ENCODE measurements around the gene U2SURP. TPM values are rescaled to one million over a fixed set of nuclear protein-coding genes. Genes with fewer than 3 reads are reported as not detected.

U2SURP gene
- total and polyA plus RNA-seq, 9 donors, result 53.2 to 91.8 (median 77.0) TPM

GRCh38 chr3:142962520-142963233 is 38.7 kb upstream of the U2SURP start:
- DNase-seq, result no peak
- H3K9me3 ChIP-seq (replicated peaks; ENCODE audit: control insufficient read depth, low read depth, low read length), result peaks cover 3% of the 10 kb centered on the region
- H3K4me1 ChIP-seq (ENCODE audit: control insufficient read depth, insufficient read depth, low read length), result peaks cover 6% of the 10 kb centered on the region
- H3K4me3 ChIP-seq (ENCODE audit: low read length), result no peak overlapping the region
- no peak overlapping the region for H3K27ac ChIP-seq (ENCODE audit: low read length)
- no peaks in the 10 kb centered on the region for H3K36me3 ChIP-seq (ENCODE audit: control insufficient read depth, insufficient read depth, low read length)
- 54% methylated on average over 63 of the region's 63 CpGs for WGBS (ENCODE audit: insufficient coverage)
- peaks cover 50% of the 10 kb centered on the region for H3K27me3 ChIP-seq (ENCODE audit: control insufficient read depth, insufficient read depth, low read length)

DNA sequence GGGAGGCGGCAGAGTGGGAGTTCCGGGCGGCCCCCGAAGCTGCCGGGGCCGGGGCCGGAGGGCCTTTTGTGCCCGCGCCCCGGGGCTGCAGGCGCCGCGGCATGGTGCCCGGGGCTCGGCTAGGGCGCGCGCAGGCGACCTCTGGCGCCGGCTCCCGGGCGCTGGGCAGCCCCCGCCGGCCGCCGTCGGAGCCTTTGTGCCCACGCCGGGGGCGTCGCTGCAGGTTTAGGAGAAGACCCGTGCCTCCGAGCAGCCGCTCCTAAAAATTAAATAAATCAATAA is 38.2 kb upstream of the U2SURP start:
- 0% methylated on average over 35 of the region's 35 CpGs for WGBS (ENCODE audit: insufficient coverage)
- Histone ChIP-seq H3K9me3 (replicated peaks; ENCODE audit: control insufficient read depth, low read depth, low read length) (peaks cover 3% of the 10 kb centered on the region), H3K36me3 (ENCODE audit: control insufficient read depth, insufficient read depth, low read length) (no peaks in the 10 kb centered on the region), H3K4me1 (ENCODE audit: control insufficient read depth, insufficient read depth, low read length) (peaks cover 6% of the 10 kb centered on the region), H3K27ac (ENCODE audit: low read length) (no peak overlapping the region), H3K27me3 (ENCODE audit: control insufficient read depth, insufficient read depth, low read length) (peaks cover 49% of the 10 kb centered on the region), H3K4me3 (ENCODE audit: low read length) (no peak overlapping the region)
- DNase-seq, result no peak

GRCh38 chr3:142963516-142964448 is 37.6 kb upstream of the U2SURP start, which contains the start of gene PAQR9:
Gene PAQR9, minus strand, starts transcription at chr3:142963674. Its CDS starts 338 bp downstream, at chr3:142963336.
- under 1% methylated on average over 105 of the region's 117 CpGs for WGBS (ENCODE audit: insufficient coverage)
- Histone ChIP-seq H3K36me3 (ENCODE audit: control insufficient read depth, insufficient read depth, low read length) (no peaks in the 10 kb centered on the region), H3K4me1 (ENCODE audit: control insufficient read depth, insufficient read depth, low read length) (peaks cover 6% of the 10 kb centered on the region), H3K27me3 (ENCODE audit: control insufficient read depth, insufficient read depth, low read length) (peaks cover 49% of the 10 kb centered on the region), H3K4me3 (ENCODE audit: low read length) (peak within 1 kb of the TSS; percentile 43), H3K9me3 (replicated peaks; ENCODE audit: control insufficient read depth, low read depth, low read length) (peaks cover 3% of the 10 kb centered on the region), H3K27ac (ENCODE audit: low read length) (no peak within 1 kb of the TSS)
- peak; percentile 17 for DNase-seq

DNA sequence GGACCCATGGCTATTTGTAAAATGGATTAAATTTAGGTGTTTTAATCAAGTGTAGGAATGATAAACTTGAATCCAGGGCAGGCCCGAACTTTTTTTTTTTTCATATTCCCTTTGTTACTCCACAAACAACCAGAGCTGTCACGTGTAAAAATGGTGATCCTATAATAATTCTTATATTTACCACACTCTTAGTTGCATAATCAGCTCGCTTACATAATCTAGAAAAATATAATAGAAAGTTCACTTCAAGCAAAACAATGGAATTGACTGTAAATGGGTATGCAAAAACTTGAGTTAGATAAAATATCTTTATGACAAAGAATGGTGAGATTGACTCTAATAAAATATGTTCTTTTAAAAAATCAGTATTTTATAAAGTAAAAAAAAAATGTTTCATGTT is 35.8 kb upstream of the U2SURP start:
- Histone ChIP-seq H3K4me1 (ENCODE audit: control insufficient read depth, insufficient read depth, low read length) (peaks cover 6% of the 10 kb centered on the region), H3K4me3 (ENCODE audit: low read length) (no peak overlapping the region), H3K27ac (ENCODE audit: low read length) (no peak overlapping the region), H3K27me3 (ENCODE audit: control insufficient read depth, insufficient read depth, low read length) (peaks cover 50% of the 10 kb centered on the region), H3K9me3 (replicated peaks; ENCODE audit: control insufficient read depth, low read depth, low read length) (peaks cover 3% of the 10 kb centered on the region), H3K36me3 (ENCODE audit: control insufficient read depth, insufficient read depth, low read length) (no peaks in the 10 kb centered on the region)
- no peak for DNase-seq
- WGBS (ENCODE audit: insufficient coverage), result no CpG with 5 or more reads among the region's 3 CpGs

DNA sequence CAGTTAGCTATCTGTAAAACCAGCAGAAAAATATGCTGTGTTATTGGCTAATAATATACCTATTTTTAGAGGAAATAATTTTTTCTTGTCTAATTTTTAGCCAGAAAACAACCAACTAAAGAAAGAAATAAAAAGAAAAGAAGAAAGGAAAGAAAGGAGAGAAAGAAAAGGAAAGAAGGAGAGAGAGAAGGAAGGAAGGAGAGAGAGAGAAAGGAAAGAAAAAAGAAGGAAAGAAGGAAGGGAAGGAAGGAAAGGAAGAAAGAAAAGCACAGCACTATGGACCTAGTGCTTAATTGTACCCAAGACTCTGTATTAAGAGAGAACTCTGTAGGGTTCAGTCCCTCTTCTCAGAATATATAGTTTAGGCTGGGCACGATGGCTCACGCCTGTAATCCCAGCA is 34.6 kb upstream of the U2SURP start:
- Histone ChIP-seq H3K4me1 (ENCODE audit: control insufficient read depth, insufficient read depth, low read length) (peaks cover 6% of the 10 kb centered on the region), H3K27me3 (ENCODE audit: control insufficient read depth, insufficient read depth, low read length) (peaks cover 46% of the 10 kb centered on the region)
- WGBS (ENCODE audit: insufficient coverage), result 75% methylated on average over 2 of the region's 2 CpGs

GRCh38 chr3:142968319-142969025 is 32.9 kb upstream of the U2SURP start:
- WGBS (ENCODE audit: insufficient coverage), result 88% methylated on average over 2 of the region's 4 CpGs

More for the DNA sequence above, 34.6 kb upstream of the U2SURP start:
- Histone ChIP-seq H3K27ac (ENCODE audit: low read length) (no peak overlapping the region), H3K4me3 (ENCODE audit: low read length) (no peak overlapping the region), H3K36me3 (ENCODE audit: control insufficient read depth, insufficient read depth, low read length) (no peaks in the 10 kb centered on the region), H3K9me3 (replicated peaks; ENCODE audit: control insufficient read depth, low read depth, low read length) (peaks cover 3% of the 10 kb centered on the region)
- DNase-seq, result no peak

DNA sequence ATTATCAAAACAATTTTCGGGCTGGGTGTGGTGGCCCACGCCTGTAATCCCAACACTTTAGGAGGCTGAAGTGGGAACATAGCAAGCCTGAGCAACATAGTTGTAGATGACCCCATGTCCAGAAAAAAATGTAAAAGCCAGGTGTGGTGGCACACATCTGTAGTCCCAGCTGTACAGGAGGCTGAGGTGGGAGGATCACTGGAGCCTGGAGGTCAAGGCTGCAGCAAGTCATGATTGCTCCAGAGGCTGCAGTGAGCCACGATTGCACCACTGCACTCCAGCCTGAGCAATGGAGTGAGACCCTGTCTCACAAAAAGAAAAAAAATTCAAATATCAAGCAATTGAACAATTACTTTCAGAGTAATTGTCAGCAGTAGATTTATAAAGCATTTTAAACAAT is 29.9 kb upstream of the U2SURP start:
- Histone ChIP-seq H3K9me3 (replicated peaks; ENCODE audit: control insufficient read depth, low read depth, low read length) (no peaks in the 10 kb centered on the region), H3K36me3 (ENCODE audit: control insufficient read depth, insufficient read depth, low read length) (no peaks in the 10 kb centered on the region), H3K27me3 (ENCODE audit: control insufficient read depth, insufficient read depth, low read length) (peaks cover 14% of the 10 kb centered on the region), H3K27ac (ENCODE audit: low read length) (no peak overlapping the region), H3K4me1 (ENCODE audit: control insufficient read depth, insufficient read depth, low read length) (no peaks in the 10 kb centered on the region), H3K4me3 (ENCODE audit: low read length) (no peak overlapping the region)
- WGBS (ENCODE audit: insufficient coverage), result no CpG with 5 or more reads among the region's 3 CpGs
- DNase-seq, result no peak

More at GRCh38 chr3:142968319-142969025, 32.9 kb upstream of the U2SURP start:
- H3K4me3 ChIP-seq (ENCODE audit: low read length), result no peak overlapping the region
- peaks cover 35% of the 10 kb centered on the region for H3K27me3 ChIP-seq (ENCODE audit: control insufficient read depth, insufficient read depth, low read length)
- H3K9me3 ChIP-seq (replicated peaks; ENCODE audit: control insufficient read depth, low read depth, low read length), result no peaks in the 10 kb centered on the region
- DNase-seq, result no peak
- no peak overlapping the region for H3K27ac ChIP-seq (ENCODE audit: low read length)
- no peaks in the 10 kb centered on the region for H3K36me3 ChIP-seq (ENCODE audit: control insufficient read depth, insufficient read depth, low read length)
- peaks cover 6% of the 10 kb centered on the region for H3K4me1 ChIP-seq (ENCODE audit: control insufficient read depth, insufficient read depth, low read length)

DNA sequence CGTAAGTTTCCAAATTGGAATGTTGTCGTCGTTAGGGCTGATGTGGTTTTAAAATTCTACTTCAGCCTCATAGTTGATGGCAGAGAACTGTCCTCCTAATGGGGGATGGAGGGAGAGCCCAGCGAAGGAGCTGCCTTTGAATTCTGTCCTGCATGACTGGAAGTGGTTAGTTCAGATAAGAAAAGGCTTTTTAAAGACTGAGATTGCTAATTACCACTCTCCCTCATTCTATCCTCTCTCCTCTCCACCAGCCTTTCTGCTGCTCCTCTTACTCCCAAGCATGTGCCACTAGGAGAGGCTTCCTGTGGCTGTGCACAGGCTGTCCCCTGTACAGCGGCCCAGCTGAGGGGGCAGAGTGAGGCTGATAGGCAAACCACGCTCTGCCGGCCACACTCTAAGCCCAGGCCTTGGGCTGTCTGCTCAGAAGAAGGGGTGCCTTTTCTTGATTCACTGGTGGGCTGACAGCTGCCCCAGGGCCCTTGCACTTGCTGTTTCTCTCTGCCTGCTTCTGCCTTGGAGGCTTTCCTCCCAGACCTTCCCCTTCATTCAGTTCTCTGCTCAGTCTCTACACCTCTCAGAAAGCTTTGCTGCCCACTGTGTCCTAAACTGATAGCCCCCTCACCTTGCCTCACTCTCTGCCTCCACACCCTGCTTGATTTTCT is 29.1 kb upstream of the U2SURP start:
- Histone ChIP-seq H3K4me1 (ENCODE audit: control insufficient read depth, insufficient read depth, low read length) (no peaks in the 10 kb centered on the region), H3K27me3 (ENCODE audit: control insufficient read depth, insufficient read depth, low read length) (peaks cover 11% of the 10 kb centered on the region), H3K36me3 (ENCODE audit: control insufficient read depth, insufficient read depth, low read length) (no peaks in the 10 kb centered on the region), H3K27ac (ENCODE audit: low read length) (no peak overlapping the region), H3K9me3 (replicated peaks; ENCODE audit: control insufficient read depth, low read depth, low read length) (no peaks in the 10 kb centered on the region), H3K4me3 (ENCODE audit: low read length) (no peak overlapping the region)
- WGBS (ENCODE audit: insufficient coverage), result 59% methylated on average over 3 of the region's 7 CpGs
- no peak for DNase-seq

GRCh38 chr3:142973217-142974009 is 28.0 kb upstream of the U2SURP start:
- DNase-seq, result no peak

More at GRCh38 chr3:142973217-142974009, 28.0 kb upstream of the U2SURP start:
- no peaks in the 10 kb centered on the region for H3K4me1 ChIP-seq (ENCODE audit: control insufficient read depth, insufficient read depth, low read length)
- no peak overlapping the region for H3K27ac ChIP-seq (ENCODE audit: low read length)
- H3K9me3 ChIP-seq (replicated peaks; ENCODE audit: control insufficient read depth, low read depth, low read length), result no peaks in the 10 kb centered on the region
- no peaks in the 10 kb centered on the region for H3K36me3 ChIP-seq (ENCODE audit: control insufficient read depth, insufficient read depth, low read length)
- WGBS (ENCODE audit: insufficient coverage), result 74% methylated on average over 7 of the region's 8 CpGs
- H3K27me3 ChIP-seq (ENCODE audit: control insufficient read depth, insufficient read depth, low read length), result peaks cover 7% of the 10 kb centered on the region
- H3K4me3 ChIP-seq (ENCODE audit: low read length), result no peak overlapping the region
